HG03565 (cell line): ENCODE data around the gene DMD.

ENCODE experiments used
- ATAC-seq: cut with Tn5 transposase; IDR thresholded peaks from one replicate; pipeline ENCODE4 v1.9.1; 2021; ENCODE audit warnings: mild to moderate bottlenecking, moderate library complexity; ENCODE audit not compliant: unreplicated experiment

The DMD gene

DNA sequence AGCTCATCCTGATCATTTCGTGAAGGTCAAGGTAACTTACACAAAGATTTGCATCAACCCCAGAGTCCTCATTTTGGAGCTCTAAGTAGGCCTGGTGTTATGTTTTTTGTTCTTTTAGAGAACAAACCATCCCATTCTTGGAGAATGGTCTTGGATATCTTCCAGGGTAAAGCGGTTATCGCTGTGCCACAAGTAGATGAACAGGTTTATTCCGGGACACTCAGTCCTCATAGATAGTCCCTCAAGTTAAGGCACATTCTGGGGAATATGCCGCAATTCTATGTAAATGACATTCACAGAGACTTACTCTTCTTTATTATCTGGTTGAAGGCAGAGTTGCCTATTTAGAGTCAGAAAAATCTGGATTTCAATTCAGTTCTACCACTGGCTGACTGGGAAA is 2044.5 kb downstream of the DMD start:
- ATAC-seq = no peak

DNA sequence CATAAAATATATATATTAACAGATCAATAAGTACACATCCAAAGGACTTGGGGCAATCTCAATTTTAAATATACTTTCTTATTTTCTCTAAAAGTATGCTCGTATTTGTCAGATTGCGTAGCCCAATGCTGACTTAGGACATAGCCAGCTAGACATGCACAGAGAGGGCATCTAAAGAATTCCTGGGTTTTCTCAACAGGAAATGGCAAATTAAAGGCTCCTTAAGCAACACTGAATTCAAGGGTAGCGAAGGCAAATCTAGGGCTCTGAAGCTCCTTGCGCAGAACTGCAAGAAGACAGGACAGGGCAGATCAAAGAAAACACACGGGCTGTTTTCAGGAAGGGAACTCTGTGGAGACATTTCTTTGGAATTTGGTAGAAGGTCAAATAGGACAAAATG is 2044.9 kb downstream of the DMD start:
- no peak for ATAC-seq

DNA sequence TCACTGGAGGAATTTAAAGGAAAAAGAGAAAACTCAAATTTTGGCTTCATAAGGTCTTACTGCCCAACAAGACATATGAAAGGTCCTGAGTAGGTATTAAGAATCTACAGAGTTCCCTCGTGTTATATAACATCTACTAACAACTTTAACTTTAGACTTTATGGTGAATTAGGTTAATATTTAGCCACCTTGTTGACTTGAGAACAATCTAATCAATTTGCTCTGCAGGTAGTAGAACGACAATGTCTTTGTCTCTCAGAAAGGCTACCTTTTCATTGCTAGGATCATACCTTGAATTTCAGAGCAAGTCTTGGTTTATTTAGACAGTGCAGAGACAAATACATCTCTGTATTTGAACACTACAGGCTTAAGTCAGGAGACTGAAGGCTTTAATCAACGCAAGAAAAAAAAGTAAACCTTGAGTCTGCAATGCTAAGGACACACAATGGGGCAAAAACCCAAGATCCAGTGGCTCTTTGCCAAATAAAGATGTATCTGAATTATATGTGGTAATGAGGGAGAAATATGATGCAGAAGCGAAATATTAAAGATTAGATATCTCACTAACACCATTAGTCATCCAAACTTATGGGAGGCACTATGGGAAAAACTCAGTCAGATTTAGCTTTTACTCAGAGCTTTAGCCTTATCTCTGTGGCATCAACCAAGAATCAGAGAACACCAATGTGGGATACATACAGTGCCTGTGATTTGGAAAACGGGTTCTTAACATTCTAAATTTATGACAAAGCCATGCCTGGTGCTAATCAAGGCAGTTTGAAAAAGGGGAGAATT is 2045.9 kb downstream of the DMD start:
- no peak for ATAC-seq

DNA sequence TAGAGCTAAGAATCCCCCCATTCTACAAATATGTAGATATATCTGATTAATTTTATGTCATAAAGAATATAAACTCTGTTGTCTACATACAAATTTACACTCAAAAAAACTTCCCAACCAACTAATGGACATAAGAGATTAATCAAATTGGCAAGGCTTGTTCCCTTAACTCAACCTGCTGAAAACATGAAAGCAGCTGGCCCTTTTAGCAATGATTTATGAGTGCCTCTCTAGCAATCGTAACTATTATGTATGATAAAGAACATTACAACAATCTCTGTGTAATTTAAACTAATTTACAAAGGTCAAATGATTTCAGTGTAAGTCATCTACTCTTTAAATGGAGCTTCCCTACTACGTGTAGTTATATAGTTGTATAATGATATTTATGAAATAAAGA is 2056.4 kb downstream of the DMD start:
- ATAC-seq = no peak

DNA sequence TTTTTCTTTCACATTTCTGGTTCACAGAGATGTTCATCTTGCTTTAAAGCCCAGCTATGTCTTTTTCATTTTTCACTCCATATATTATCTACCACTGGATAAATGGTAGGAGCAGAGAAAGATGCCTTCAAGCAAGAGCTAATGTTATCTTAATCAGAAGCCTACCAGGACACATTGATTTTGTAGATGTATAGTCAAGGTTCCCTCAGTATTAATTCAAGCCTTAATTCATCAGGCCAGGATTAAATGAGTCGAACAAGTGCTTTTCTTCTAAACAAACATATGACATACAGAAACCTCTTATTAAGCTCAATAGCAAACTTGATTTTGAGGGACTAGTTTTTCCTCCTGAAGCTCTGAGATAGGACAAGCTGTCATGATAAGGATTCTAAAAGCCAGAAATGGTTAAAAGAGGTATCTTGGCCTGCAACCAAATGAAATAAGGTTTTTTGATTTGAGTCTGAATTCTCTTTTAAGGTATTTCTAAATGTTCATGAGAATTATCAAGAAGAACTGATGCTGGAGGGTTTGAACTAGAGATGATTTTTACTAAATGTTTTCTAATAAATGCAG is 2057.8 kb downstream of the DMD start:
- ATAC-seq = no peak

DNA sequence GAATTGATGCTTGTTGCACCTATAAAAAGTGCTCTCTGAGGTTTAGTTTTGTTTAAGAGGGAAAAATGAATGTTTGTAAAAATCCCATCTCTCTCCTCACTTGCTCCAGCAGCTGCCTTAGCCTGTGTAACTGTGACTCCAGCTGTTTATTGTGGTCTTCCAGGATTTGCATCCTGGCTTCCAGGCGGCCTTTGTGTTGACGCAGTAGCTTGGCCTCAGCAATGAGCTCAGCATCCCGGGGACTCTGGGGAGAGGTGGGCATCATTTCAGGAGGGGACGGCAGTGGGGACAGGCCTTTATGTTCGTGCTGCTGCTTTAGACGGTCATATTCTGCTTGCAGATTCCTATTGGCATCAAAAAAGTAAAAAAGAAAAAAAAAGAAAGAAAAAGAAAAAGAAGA is 2064.2 kb downstream of the DMD start:
- ATAC-seq = no peak

DNA sequence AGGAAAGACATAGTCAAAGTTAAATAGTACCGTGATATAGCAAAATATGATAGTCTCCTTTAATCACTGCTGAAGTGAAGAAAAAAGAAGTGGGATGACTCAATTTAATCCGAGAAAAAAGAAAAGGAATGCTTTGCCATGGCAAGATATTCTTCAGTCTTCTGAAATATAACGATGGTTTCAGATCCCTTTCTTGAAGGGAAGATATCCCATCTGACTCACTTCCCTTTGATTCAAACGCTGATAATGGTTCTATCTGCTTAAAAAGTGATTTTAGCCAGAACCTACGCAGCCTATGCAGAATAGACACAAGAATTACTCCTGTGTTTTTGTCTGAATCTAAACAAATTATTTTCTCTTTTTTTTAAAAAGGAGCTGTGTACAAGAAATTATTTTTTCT is 2071.4 kb downstream of the DMD start:
- ATAC-seq = no peak

DNA sequence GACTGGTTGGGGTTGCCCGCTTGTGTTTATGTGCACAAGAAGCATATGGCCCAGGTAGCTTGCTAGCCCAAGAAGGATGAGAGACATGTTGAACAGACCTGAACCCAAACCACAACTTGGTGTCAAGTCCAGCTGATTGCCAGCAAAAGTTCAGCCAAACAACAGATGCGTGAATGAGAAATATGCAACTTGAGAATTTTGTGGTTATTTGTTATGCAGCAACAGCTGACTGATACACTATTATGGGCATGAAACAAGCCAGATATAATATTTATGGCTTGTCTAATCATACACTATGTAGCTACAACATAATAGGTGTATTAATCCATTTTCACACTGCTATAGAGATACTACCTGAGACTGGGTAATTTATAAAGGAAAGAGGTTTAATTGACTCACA is 2073.2 kb downstream of the DMD start:
- no peak for ATAC-seq

DNA sequence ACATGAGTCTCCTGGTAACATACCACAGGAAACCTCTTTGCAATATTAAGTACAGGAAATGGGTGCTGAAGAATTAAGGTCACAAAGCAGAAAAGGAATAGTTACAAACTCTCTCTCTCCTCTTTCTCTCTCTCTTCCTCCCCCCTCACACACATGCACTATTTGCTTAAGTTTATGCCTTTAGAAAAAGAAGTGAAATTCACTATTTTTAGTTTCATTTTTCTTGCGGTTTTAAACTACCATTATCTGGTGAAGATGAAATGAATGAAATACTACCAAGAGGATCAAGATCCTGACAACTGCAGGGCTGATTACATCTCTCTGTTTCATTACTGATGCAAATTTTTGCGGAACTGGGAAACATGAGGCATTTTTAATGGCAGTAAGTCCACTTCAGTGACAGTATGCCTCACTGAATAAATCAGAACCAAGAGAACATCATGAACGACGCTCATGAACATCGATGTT is 2075.2 kb downstream of the DMD start:
- peak; percentile 98 for ATAC-seq

DNA sequence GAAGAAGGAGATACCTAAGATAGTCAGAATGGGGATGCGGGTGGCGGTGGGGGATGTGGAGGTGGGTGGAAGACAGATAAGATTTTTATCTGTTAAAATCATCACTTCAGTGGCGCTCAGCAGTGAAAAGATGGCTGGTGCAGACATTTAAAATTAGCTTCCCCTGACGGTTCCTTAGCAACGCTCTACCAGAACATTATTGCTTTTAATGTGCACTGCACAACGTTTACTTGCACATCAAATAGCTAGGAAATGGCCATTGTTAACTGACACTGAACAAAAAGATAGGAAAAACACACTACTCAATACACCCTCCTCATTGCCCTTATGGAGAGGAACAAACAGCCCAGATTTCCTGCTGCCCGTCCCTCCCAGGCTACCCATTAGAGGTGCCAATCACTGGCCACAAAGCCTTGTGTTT is 2078.5 kb downstream of the DMD start:
- ATAC-seq = no peak

DNA sequence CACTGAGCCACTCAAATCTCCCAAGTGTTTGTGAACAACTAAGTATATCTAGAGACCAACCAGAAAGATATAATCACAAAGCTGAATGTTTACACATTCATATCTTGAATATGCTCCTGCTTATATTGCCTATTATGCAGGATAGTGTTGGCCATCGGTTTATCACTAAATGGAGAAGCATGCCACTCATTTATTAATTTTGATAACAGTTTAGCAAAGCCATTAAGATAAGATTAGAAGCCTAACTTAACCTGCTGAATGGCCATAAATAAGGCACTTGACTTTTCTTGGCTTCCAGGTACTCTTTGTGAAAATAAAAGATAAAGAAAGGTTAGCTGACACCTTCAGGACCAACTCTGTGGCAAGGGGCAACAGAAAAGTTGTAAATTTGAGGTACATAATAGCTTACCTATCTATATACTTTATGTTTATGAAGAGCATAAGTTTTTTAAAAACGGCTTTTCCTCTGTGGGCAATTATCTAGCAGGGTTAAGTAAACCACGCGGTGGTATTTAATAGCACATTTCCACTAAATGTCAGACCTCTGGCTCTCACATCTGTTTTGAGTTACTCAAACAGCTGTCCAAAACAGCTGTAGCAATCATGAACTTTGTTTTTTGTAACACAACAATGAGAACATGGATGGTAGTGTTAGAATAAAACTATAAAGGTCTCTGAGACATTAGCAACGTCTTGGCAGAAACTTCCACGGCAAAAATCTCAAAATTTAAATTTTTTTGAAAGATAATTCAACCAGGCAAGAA is 2080.7 kb downstream of the DMD start:
- ATAC-seq = no peak

DNA sequence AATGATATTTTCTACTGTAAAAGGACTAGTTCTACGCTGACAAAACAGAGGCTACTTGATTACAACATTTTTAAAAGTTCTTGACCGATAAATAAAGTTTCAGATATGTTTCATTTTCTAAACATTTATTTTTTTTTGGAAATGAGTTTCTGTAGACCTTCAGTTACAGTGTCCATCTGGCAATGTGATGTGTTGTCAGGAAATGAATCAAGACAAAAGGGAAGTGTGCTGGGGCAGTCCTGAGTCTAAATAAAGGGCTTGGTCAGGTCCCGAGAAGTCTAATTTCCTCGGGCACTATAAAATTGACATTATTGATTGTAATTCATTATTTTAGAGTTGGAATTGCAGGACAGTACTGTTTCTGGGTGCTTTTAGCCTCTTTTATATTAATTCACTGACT is 2082.5 kb downstream of the DMD start:
- ATAC-seq = no peak

DNA sequence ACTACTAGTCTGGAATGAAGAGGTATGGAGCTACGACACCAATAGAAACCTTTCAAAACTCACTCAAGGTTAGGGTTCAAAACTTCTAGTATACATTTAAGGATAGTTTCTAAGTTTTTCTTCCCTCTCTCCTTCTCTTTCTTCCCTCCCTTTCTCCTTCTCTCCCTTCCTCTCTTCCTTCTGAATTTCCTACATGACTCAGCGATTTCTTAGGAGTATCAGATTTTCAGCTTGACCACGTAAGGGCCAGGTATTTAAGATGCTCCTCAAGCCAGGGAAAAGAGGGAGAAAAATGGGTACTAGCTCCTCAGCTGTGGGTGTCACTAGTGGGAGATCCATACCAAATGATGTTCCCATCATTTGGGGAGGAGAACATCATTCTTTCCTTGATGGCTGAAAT is 2083.6 kb downstream of the DMD start:
- ATAC-seq = no peak

DNA sequence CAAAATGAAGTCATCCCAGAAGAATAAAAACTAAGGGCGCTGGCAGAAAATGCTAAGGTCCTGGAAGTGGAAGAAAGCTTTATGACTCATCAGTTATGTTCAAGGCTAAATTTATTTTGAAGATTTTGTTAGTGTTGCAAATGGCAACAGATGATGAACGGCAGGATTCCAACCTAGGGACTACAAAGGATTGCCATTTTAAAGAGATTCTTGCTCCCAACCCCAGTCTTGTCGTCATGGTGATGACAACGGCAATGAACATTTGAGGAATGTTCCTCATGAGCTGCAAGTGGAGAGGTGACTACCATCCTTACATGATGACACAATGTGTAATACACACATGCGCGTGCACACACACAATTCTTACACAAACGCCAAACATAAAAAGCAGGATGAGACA is 2085.1 kb downstream of the DMD start:
- ATAC-seq = no peak

DNA sequence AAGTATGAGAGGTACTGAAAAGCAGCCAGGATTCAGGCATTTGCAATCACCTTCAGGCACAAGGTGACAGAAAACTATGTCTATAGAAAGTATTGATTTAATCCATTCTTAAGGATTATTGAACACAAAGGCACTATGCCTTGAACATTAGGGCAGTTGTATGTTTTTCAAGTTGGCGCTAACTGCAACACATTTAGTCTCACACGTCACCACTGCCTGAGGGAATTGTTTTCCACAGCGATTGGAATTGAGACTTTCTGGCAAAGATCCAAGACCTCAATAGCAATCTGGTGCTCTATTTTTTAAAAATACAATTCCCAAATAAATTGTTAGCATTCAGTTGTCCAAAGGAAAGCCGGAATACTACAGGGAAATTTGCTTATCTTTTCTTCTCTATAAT is 2086.8 kb downstream of the DMD start:
- ATAC-seq = no peak

DNA sequence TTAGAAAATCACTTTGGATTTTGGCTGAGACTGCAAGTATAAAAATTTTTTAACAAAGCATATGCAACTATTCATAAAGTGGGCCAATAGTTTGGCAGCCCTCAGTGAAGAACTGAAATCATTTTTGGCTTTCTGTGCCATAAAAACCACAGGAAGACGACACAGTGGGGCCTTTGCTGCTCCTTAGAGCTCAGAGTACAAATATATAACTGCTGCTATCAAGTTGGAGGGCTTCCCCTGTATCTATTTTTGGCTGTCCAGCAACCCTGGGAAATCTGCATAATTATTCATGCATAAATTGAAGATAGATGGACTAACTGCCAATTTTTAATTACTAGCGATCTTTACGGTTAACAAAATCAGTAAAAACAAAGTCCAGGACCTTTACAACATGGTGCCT is 2088.0 kb downstream of the DMD start:
- ATAC-seq = no peak

DNA sequence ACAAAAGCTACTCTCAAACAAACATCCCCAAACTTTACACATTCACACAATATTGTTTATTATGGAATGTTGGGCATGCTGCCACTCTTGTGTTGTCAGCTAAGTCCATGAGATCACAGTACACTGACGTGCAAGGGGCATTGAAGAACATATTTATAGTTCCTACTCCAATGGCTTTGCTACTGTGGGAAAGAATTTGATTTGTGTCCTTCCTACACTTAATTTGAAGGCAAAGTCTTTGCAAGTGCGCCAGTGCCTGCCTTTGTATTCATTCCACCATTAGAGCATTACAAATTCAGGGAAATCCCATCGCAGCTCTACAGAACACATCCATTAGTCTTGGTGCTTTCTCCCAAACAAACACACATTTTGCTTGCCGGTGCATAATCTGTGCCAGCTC is 2094.1 kb downstream of the DMD start:
- no peak for ATAC-seq

DNA sequence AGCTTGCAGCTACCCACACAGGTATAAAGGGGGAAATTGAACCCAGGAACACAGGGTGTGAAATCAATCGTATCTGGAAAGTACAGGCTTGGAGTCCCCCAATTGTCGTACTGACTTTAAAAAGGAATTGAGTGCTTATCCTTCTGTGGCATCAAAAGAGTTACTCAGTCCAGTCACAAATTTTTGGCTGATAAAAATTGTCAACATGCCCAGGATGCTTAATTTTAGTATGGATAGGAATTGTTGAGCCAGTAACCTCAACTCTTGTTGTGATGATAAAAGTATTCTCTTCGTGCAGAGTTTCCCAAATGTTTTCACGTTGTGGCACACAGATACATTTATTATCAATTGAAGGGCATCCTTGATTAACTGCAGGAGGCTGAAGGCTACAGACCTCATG is 2096.0 kb downstream of the DMD start:
- no peak for ATAC-seq

DNA sequence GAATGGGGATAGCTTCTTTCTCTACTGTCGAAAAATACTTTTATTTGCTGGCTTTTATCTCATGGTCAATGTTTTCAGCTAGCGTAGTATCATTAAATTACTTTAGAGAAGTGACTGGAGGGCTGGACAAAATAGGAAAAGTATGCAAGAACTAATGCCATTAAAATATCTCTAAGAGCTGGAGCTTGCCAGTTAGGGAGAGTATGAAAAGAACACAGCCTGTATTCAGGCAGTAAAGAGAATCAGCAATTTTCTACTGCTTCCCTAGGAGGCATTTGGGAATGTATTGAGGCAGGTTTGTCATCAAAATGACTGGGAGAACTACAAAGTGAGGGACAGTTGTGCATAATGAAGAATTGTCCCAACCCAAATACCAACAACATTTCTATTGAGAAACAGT is 2096.5 kb downstream of the DMD start:
- ATAC-seq = no peak

DNA sequence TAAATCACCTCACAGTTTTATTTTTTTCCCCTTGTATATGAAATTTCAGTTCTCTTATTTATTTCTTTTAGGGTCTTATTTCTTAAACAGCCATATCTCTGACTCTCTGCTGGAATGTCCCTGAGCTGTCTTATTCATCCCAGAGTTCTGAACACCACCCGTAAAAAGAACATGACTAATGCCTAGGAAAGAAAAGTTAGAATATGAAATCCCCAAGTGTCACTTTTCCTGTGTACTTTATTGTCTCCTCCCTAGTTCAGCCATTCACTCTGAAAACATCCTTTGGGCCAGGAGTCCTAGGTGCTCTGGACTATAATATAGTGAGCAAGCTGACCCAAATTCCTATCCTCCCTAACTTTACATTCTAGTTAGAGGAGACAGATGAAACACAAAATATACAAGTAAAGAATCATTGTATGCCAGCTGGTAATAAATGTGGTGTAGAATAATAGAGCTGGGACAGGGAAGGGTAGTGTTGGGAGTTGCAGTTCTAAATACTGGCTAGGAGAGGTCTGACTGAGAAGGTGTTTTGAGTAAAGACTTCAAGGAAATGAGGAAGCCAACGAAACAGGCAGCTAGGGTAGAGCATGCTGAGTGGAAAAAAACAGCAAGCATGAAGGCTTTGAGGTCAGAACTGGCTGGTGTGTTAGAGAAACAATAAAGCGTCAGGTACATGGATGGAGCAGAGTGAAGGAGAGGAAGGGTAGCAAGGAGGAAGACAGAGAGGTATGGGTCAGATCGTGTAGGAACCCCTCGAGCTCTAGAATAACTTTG is 2098.9 kb downstream of the DMD start:
- ATAC-seq = no peak

DNA sequence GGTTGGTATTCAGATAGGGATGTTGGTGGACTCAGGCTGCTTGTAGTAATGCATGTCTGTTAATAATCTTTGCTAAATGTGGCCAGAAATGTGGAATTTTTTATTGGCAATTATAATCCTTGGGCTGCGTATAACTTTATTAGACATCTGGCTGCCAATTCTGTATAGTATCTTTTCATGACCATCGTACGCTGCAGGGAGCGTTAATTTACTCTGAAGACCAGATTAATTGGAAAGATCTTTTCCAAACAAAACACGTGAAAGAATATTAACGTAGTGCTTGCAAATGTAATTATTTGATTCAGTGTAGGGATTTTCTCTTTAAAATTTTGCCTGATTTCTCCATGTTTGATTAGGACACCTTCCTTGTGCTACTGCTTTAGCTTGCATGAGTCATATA is 2100.7 kb downstream of the DMD start:
- ATAC-seq = no peak
